ENCODE data around the gene OR5L1. TPM values are rescaled to one million over a fixed set of nuclear protein-coding genes. Genes with fewer than 3 reads are reported as not detected.

Gene OR5L1
- not detected for total RNA-seq
- long read RNA-seq: 0 reads

- DNase-seq (ENCODE audit: low spot score): no peak
- intact Hi-C loops (cut with DNase I): no loop called here
These were observed at the start of gene OR5L1 for GRCh38 chr11:55811067-55811466. OR5L1 (plus strand) TSS chr11:55811367; CDS start chr11:55811467, 100 bp downstream.

- intact Hi-C loops (cut with DNase I): no loop called here
- no peak for DNase-seq (ENCODE audit: low spot score)
These were observed 38.0 kb upstream of the OR5L1 start, which contains the start of gene OR5D13 for GRCh38 chr11:55773138-55773537. OR5D13 (plus strand) TSS chr11:55773438; CDS start chr11:55773438, 0 bp downstream.

DNA sequence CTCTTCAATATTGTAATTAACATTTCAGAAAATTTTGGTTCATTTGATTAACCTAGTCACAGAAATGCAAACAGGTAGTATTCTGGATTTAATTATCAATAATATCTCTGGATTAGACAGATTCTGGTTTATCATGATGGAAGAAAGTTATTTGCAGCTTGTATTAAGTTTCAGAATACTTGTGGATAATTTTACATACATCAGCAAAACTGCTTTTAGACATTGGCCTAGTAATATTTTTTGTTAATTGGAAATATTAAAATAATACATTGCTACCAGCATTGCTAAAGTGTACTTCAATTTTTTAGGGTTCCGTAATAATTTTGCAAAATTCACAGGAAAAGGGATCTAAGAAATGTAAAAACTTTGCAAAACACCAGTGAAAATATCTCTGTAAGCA is 19.6 kb upstream of the OR5L1 start:
- DNase-seq (ENCODE audit: low spot score): no peak
- intact Hi-C loops (cut with DNase I): no loop called here

DNA sequence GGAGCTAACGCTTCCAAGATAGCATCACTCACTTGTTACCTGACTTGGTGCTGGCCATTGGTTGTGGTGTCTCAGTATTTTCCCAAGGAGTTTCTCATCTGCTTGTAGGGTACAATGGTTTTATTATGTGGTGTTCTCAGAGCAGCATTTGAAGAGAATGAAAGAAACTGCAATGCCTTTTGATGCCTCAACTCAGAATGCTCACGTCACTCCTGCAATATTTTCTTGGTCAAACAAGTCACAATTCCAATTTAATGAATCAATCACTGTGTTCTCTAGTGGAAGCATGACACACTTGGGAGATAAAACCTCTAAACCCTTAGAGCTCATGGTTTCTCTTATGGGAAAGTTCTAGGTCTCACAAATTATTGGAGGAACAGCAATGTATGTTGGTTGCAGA is 17.8 kb upstream of the OR5L1 start:
- intact Hi-C loops (cut with DNase I): no loop called here

DNA sequence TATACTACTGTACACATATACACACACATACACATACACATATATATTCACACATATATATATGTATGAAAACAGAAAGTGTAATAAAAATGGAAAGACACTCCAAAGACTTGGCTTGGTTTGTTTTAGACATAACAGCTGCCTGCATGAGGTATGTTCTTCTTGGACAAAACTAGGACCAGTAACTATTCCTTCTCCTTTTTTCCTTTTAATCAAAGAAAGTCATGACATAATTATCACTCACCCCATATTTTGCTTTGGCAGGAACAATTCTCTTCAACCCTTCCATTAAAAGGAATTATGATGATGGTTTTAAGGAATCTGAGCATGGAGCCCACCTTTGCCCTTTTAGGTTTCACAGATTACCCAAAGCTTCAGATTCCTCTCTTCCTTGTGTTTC is 15.9 kb upstream of the OR5L1 start, which contains the start of gene OR5D14:
Gene OR5D14, plus strand, starts transcription at position 301 of the 400 bp plus-strand sequence. Its CDS starts 0 bp downstream, at position 301.
- intact Hi-C loops (cut with DNase I): no loop called here
- DNase-seq (ENCODE audit: low spot score): no peak

More for the DNA sequence above, 17.8 kb upstream of the OR5L1 start:
- DNase-seq (ENCODE audit: low spot score): no peak

- DNase-seq (ENCODE audit: low spot score): no peak
- intact Hi-C loops (cut with DNase I): no loop called here
These were observed 4.9 kb upstream of the OR5L1 start for GRCh38 chr11:55806248-55806647.

DNA sequence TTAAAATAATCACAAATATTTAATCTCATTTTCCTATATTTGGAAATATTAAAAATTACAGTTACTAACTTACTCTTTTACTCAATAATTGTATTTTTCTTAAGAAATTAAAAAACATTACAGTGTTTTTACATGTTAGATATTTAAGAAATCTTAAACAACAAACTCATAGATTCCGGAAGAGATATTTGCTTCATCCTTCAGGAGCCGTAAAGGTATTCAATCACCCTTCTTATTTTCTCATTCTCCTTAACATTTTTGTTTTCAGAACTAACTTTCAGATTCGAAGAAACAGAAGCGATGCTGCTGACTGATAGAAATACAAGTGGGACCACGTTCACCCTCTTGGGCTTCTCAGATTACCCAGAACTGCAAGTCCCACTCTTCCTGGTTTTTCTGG is 8.2 kb downstream of the OR5L1 start, which contains the start of gene OR5D18:
Gene OR5D18, plus strand, starts transcription at position 301 of the 400 bp plus-strand sequence. Its CDS starts 0 bp downstream, at position 301.
- DNase-seq (ENCODE audit: low spot score): no peak
- intact Hi-C loops (cut with DNase I): no loop called here

GRCh38 chr11:55826919-55827318 is 15.8 kb downstream of the OR5L1 start, which contains the start of gene OR5L2:
OR5L2 (plus strand) TSS chr11:55827219; CDS start chr11:55827219, 0 bp downstream.
- intact Hi-C loops (cut with DNase I): no loop called here

DNA sequence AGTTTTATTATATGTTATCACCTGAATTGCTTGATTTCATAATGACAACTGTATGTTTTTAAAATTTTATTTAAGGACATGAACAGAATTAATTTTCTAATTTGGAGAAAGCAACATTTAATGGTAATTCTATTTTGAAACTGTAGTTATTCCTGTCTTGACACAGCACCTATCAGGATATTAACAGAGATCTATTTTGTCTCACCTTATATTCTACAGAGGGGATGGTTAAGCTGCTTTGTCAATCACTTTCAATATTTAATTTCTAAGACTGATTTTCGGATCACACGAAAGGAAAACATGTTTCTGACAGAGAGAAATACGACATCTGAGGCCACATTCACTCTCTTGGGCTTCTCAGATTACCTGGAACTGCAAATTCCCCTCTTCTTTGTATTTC is 27.3 kb downstream of the OR5L1 start, which contains the start of gene OR5D16:
Gene OR5D16, plus strand, starts transcription at position 301 of the 400 bp plus-strand sequence. Its CDS starts 0 bp downstream, at position 301.
- intact Hi-C loops (cut with DNase I): no loop called here
- no peak for DNase-seq (ENCODE audit: low spot score)

More at GRCh38 chr11:55826919-55827318, 15.8 kb downstream of the OR5L1 start, which contains the start of gene OR5L2:
- no peak for DNase-seq (ENCODE audit: low spot score)

DNA sequence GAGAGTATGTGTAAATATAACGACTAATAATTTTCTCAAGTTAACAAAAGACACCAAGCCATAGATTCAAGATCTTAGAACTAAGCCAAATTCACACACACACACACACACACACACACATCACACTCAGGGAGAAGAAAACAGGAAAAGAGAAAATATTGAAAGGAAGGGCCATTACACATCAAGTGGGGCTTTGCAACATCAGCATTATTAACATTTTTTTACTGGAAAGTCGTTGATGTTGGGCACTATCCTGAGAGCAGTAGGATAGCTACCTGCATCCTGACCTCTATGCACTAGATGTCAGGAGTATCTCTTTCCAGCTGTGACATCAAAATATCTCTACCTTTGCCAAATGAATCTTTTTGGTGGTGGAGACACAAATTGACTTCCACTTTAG is 36.3 kb downstream of the OR5L1 start:
- no peak for DNase-seq (ENCODE audit: low spot score)
- intact Hi-C loops (cut with DNase I): no loop called here

- intact Hi-C loops (cut with DNase I): no loop called here
- DNase-seq (ENCODE audit: low spot score): no peak
These were observed 37.9 kb downstream of the OR5L1 start for GRCh38 chr11:55849037-55849436.

DNA sequence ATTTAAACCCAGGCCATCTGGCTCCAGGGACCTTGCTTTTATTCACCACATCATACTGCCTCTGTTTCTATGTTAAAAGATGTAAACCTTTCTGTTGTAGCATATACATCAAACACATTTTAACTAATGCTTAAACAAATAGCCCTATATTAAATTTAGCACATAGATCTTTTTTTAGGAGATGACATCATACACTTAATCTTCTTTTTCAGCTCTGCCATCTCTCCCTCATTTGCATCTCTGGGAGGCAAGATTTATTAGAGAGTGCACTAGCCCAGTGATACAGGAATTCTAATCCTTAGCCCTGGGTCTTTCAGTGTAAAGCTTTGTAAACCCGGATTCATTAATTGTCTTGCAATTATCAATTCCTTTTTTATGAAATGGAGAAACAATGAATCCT is 41.0 kb downstream of the OR5L1 start:
- intact Hi-C loops (cut with DNase I): no loop called here
- DNase-seq (ENCODE audit: low spot score): no peak

- no peak for DNase-seq (ENCODE audit: low spot score)
- intact Hi-C loops (cut with DNase I): no loop called here
These were observed 43.5 kb downstream of the OR5L1 start for GRCh38 chr11:55854704-55855103.

Other genes with a start within 250 kb of the OR5L1 start
- gene OR4C16, start 239.2 kb upstream of the OR5L1 start, total RNA-seq: not detected
- not detected for gene OR4C11, start 203.7 kb upstream of the OR5L1 start, total RNA-seq
- gene OR4P4, start 176.3 kb upstream of the OR5L1 start, total RNA-seq: not detected
- gene OR4S2, start 163.0 kb upstream of the OR5L1 start, total RNA-seq: not detected
- gene OR4C6, start 149.2 kb upstream of the OR5L1 start, total RNA-seq: not detected
- gene OR5D13, start 37.9 kb upstream of the OR5L1 start, total RNA-seq: not detected
- not detected for gene OR5D14, start 15.8 kb upstream of the OR5L1 start, total RNA-seq
- gene OR5D18, start 8.3 kb downstream of the OR5L1 start, total RNA-seq: not detected
- gene OR5L2, start 15.9 kb downstream of the OR5L1 start, total RNA-seq: not detected
- gene OR5D16, start 27.4 kb downstream of the OR5L1 start, total RNA-seq: not detected
- not detected for gene TRIM51, start 71.9 kb downstream of the OR5L1 start, total RNA-seq
- gene OR5W2, start 103.2 kb downstream of the OR5L1 start, total RNA-seq: not detected
- not detected for gene OR5I1, start 125.0 kb downstream of the OR5L1 start, total RNA-seq
- not detected for gene OR10AG1, start 158.6 kb downstream of the OR5L1 start, total RNA-seq
- not detected for gene OR5F1, start 183.3 kb downstream of the OR5L1 start, total RNA-seq
- gene OR5AS1, start 216.3 kb downstream of the OR5L1 start, total RNA-seq: not detected